ENCODE results near the gene PNPLA2. TPM values are rescaled to one million over a fixed set of nuclear protein-coding genes. Genes with fewer than 3 reads are reported as not detected.

The PNPLA2 gene
- polyA plus RNA-seq, 10 donors, result 18.4 to 32.9 (median 27.9) TPM

GRCh38 chr11:829176-829846 is 10.6 kb downstream of the PNPLA2 start:
- DNase-seq, result peak in 1 of 3 donors; percentile 61

GRCh38 chr11:829847-830294 is 11.2 kb downstream of the PNPLA2 start:
- DNase-seq, result no peak

GRCh38 chr11:830295-831117 is 11.8 kb downstream of the PNPLA2 start:
- peak in 1 of 3 donors; percentile 85 for DNase-seq

GRCh38 chr11:831118-831864 is 12.6 kb downstream of the PNPLA2 start:
- peak in 1 of 3 donors; percentile 71 for DNase-seq

- DNase-seq, result no peak
Measured at GRCh38 chr11:831961-832528, 13.3 kb downstream of the PNPLA2 start.

- peak in 1 of 3 donors; percentile 82 for DNase-seq
Measured at GRCh38 chr11:832529-833113, 13.9 kb downstream of the PNPLA2 start, which contains the start of gene CD151. CD151 (plus strand) TSS chr11:832952; CDS start chr11:836070, 3,118 bp downstream.

GRCh38 chr11:833114-833791 is 14.5 kb downstream of the PNPLA2 start:
- peak in 1 of 3 donors; percentile 82 for DNase-seq

- no peak for DNase-seq
Measured at GRCh38 chr11:833849-834311, 15.2 kb downstream of the PNPLA2 start.

GRCh38 chr11:834371-835316 is 15.9 kb downstream of the PNPLA2 start:
- DNase-seq, result no peak

GRCh38 chr11:836274-836673 is 17.6 kb downstream of the PNPLA2 start:
- no peak for DNase-seq

- no peak for DNase-seq
Measured at GRCh38 chr11:836700-837099, 18.0 kb downstream of the PNPLA2 start.

GRCh38 chr11:837189-837989 is 18.7 kb downstream of the PNPLA2 start:
- no peak for DNase-seq

- no peak for DNase-seq
Measured at GRCh38 chr11:837990-838307, 19.2 kb downstream of the PNPLA2 start.

- DNase-seq, result peak in 1 of 3 donors; percentile 51
Measured at GRCh38 chr11:838441-839279, 19.9 kb downstream of the PNPLA2 start.

- no peak for DNase-seq
Measured at GRCh38 chr11:839280-839623, 20.5 kb downstream of the PNPLA2 start.

- DNase-seq, result no peak
Measured at GRCh38 chr11:839875-840617, 21.3 kb downstream of the PNPLA2 start.

- DNase-seq, result no peak
Measured at GRCh38 chr11:841981-842369, 23.3 kb downstream of the PNPLA2 start.

Measured in muscle of back (tissue), 11 donors.